Measurements from ENCODE around the gene PLPPR2.

DNA sequence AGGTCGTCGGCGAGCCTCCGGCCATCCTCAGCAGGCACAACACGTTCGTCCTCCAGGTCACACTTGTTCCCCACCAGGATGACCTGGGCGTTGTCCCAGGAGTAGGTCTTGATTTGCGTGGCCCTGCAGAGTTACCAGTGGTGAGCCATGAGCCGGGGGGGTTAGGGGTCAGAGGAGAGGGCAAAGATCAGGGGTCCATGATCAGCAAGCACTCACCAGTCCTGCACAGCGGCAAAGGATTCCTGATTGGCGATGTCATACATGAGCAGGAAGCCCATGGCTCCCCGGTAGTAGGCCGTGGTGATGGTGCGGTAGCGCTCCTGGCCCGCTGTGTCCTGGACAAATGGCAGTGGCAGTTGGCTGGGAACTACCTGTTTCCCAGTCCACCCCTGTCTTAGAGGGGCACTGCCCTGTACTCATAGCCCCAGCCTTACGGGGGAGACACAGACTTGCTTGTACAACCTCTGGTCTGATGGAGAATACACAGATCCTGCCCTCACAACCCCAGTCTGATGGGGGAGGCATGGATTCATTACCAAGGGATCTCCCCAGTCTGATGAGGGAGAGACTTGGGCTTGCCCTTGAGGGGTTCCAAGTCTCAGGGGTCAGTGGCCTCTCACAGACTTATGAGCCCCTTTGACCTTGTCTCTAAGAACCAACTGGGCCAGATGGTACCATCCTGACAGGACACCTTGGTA lies 19.6 kb upstream of the PLPPR2 start:
- TF ChIP-seq CTCF (IDR thresholded peaks at IDR 0.05) (no peak), EP300 (IDR thresholded peaks at IDR 0.05) (no peak)

All from ovary (tissue), 3 donors.